Left ventricle myocardium inferior (tissue), 1 donor: ENCODE results near the gene CYP3A4. TPM values are rescaled to one million over a fixed set of nuclear protein-coding genes. Genes with fewer than 3 reads are reported as not detected.
"Not testable (repeated sequence)": the region's sequence is repeated elsewhere in the genome, so short reads cannot be mapped to it uniquely, and the experiment has no call there.

ENCODE experiments used
- DNase-seq: peaks from one replicate; pipeline ENCODE4 v3.0.0-alpha.2; 2020
- H3K27ac ChIP-seq: fragments of 200-600 bp; replicated peaks from 2 replicates; pipeline ENCODE4 v1.8.0; 2021
- H3K27me3 ChIP-seq: fragments of 200-600 bp; 2 replicates; pipeline ENCODE4 v1.8.0; 2021; ENCODE audit warnings: low read depth
- H3K36me3 ChIP-seq: fragments of 200-600 bp; 2 replicates; pipeline ENCODE4 v1.8.0; 2021
- H3K4me1 ChIP-seq: fragments of 200-600 bp; 2 replicates; pipeline ENCODE4 v1.8.0; 2021
- H3K4me3 ChIP-seq: fragments of 200-600 bp; 2 replicates; pipeline ENCODE4 v1.8.0; 2021; ENCODE audit warnings: mild to moderate bottlenecking, moderate library complexity
- H3K9me3 ChIP-seq: fragments of 200-600 bp; replicated peaks from 2 replicates; pipeline ENCODE4 v1.8.0; 2021
- intact Hi-C: fragments of 100-400 bp; cut with micrococcal nuclease; formaldehyde crosslinking; loops from one replicate; pipeline ENCODE4 v1.11.0; 2022
- total RNA-seq: library from RNA; stranded (reverse); fragmentation: NEBNext Ultra II Directional; extraction: Animal tissue kit (Norgen Biotek cat#: 25700); gene quantifications from one replicate; pipeline ENCODE4 v1.2.1, GENCODE V29; 2021
- TF ChIP-seq, protein P1 (sequence below): fragments of 200-600 bp; IDR thresholded peaks from 2 replicates; pipeline ENCODE4 v1.8.0; 2021; ENCODE audit warnings: antibody characterized with exemption, mild to moderate bottlenecking, borderline replicate concordance
- donor health status: DM: no; HTN: yes; CAD: no; lungs with severe emphysema.

CYP3A4 gene
- total RNA-seq, 1 donor from 2014 or later = not detected

DNA sequence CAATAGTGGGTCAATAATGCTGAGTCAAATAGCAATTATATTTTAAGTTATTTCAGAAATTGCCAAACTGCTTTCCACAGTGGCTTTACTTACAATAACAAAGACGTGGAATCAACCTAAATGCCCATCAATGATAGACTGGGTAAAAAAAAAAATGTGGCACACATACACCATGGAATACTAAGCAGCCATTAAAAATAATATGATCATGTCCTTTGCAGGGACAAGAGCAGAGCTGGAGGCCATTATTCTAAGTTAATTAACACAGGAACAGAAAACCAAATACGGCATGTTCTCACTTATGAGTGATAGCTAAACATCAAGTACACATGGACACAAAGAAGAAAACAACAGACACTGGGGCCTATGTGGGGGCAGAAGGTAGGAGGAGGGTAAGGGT, 15.0 kb upstream of the CYP3A4 start:
- TF ChIP-seq, protein P1, sequence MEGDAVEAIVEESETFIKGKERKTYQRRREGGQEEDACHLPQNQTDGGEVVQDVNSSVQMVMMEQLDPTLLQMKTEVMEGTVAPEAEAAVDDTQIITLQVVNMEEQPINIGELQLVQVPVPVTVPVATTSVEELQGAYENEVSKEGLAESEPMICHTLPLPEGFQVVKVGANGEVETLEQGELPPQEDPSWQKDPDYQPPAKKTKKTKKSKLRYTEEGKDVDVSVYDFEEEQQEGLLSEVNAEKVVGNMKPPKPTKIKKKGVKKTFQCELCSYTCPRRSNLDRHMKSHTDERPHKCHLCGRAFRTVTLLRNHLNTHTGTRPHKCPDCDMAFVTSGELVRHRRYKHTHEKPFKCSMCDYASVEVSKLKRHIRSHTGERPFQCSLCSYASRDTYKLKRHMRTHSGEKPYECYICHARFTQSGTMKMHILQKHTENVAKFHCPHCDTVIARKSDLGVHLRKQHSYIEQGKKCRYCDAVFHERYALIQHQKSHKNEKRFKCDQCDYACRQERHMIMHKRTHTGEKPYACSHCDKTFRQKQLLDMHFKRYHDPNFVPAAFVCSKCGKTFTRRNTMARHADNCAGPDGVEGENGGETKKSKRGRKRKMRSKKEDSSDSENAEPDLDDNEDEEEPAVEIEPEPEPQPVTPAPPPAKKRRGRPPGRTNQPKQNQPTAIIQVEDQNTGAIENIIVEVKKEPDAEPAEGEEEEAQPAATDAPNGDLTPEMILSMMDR = no peak
- no peaks in the 10 kb centered on the region for H3K4me1 ChIP-seq
- H3K36me3 ChIP-seq = no peaks in the 10 kb centered on the region
- H3K27me3 ChIP-seq = peaks cover 11% of the 10 kb centered on the region
- H3K4me3 ChIP-seq = no peak overlapping the region
- intact Hi-C loops = no loop called here
- no peak overlapping the region for H3K27ac ChIP-seq
- no peak for DNase-seq
- H3K9me3 ChIP-seq = peaks cover 16% of the 10 kb centered on the region

DNA sequence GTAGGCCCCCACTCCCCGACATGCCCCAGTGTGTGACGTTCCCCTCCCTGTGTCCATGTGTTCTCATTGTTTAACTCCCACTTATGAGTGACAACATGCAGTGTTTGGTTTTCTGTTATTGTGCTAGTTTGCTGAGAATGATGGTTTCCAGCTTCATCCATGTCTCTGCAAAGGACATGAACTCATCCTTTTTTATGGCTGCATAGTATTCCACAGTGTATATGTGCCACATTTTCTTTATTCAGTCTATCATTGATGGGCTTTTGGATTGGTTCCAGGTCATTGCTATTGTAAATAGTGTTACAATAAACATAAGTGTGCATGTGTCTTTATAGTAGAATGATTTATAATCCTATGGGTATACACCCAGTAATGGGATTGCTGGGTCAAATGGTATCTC, 11.9 kb upstream of the CYP3A4 start:
- intact Hi-C loops, H3K4me3 ChIP-seq, DNase-seq, H3K36me3 ChIP-seq, H3K4me1 ChIP-seq, H3K27me3 ChIP-seq, H3K27ac ChIP-seq: not testable (repeated sequence)
- peaks cover 16% of the 10 kb centered on the region for H3K9me3 ChIP-seq

DNA sequence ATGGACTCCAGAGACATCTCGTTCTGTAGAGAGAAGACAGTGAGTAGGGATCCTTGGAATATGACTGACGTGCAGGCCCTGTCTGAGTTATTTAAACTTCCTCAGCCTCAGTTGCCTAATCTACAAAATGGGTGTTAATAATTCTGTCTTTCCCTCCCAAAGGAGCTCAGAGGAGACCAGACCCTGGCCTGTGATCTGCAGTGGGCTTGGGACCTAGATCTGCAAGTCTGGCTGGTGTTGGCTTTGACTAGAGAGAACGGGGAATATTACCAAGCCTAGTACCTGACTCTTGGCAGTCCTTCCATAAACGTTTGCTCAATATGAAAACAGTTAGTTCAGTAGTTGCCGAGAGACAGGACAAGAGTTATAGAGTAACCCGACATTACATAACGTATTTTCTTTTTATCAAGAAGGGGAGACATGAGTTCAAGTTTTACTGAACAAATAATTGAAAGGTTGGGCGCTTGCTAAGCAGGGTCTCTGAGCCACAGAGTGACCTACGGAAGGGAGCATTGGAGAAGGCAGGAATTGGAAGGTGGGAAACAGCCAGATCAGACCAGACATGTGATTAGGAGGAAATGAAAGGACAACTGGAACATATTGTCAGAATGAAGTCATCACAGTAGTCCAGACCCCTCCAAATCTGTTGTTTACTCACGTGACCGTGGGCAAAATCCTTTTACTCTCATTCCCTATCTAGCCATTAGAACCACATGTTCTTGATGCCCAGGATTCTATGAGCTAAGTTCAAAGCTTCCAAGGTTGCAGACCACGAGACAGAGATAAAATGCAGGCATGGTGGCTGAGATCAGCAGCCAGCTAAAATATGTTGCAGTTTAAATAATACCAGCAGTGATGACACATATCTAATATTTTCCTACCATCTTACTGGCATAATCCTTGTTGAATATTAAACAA, 10.9 kb upstream of the CYP3A4 start:
- H3K4me1 ChIP-seq = no peaks in the 10 kb centered on the region
- H3K9me3 ChIP-seq = peaks cover 16% of the 10 kb centered on the region
- H3K27ac ChIP-seq = no peak overlapping the region
- peaks cover 4% of the 10 kb centered on the region for H3K27me3 ChIP-seq
- H3K36me3 ChIP-seq = no peaks in the 10 kb centered on the region
- no peak overlapping the region for H3K4me3 ChIP-seq
- no peak for DNase-seq
- TF ChIP-seq, protein P1 = no peak
- intact Hi-C loops = no loop called here

DNA sequence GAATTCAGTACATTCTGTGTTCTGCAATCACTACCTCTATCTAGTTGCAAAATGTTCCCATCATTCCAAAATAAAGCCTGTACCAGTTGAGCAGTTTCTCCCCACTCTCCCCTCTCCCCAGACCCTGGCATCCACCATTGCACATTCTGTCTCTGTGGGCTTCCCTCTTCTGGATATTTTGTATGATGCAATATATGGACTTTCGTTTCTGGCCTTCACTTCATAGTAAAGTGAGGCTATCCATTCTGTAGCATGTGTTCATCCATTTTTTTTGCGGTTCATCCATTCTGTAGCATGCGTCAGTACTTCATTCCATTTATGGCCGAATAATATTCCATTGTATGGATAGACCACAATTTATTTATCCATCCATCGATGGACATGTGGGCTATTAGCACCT, 9.5 kb upstream of the CYP3A4 start:
- intact Hi-C loops = no loop called here
- DNase-seq = no peak
- no peaks in the 10 kb centered on the region for H3K4me1 ChIP-seq
- TF ChIP-seq, protein P1 = no peak
- H3K36me3 ChIP-seq = no peaks in the 10 kb centered on the region
- no peak overlapping the region for H3K4me3 ChIP-seq
- peaks cover 10% of the 10 kb centered on the region for H3K9me3 ChIP-seq
- H3K27me3 ChIP-seq = peaks cover 4% of the 10 kb centered on the region
- no peak overlapping the region for H3K27ac ChIP-seq

DNA sequence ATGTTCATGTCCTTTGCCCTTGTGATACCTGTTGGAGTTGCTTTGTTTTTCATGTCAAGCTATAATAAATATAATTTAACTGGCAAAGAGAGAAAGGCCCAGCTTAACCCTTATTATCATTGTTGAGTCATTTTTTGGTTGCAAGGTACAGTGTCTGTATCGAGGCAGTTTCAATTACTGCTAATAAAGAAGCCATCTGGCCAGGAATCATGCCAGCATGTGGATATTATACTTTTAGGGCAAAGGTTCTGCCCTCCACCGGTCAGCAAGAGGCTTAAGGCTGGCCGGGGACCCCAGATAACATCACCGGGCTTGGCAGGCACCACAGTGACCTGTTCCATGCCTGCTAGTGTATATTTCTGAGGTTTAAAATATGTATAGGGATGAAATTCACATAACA, 9.0 kb upstream of the CYP3A4 start:
- Histone ChIP-seq H3K27me3 (peaks cover 4% of the 10 kb centered on the region), H3K27ac (no peak overlapping the region), H3K4me3 (no peak overlapping the region), H3K36me3 (no peaks in the 10 kb centered on the region), H3K9me3 (peaks cover 6% of the 10 kb centered on the region), H3K4me1 (no peaks in the 10 kb centered on the region)
- intact Hi-C loops = no loop called here
- TF ChIP-seq, protein P1 = no peak
- no peak for DNase-seq

DNA sequence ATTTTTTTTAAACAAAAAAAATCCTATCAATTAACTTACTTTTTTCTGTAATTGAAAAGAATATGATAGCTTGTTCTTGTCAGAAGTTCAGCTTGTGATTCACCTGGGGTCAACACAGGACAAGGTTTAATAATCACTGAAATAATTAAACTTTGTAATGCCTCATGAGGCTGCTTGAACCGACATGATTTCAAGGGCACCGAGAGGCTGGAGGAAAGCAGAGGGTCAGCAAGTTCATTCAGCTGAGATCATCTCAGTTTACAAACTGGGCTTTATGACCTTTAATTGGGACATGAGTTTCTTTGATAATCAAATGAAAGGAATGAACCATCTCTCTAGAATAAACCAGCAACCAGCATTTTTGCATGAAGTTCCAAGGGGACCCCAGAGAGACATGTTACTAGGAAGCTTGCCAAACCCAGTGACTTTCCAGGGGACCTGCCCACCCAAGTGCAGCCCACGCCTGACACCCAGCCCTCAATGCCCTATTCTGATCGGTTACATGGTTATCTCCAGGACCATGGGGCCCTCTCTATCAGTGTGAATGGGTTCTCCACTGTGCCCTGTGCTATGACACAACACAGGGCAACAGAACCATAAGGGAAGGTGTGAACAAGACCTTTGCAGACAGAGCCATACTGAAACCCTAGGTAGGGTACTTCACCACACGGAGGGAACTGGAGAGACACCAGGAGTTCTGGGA, 7.8 kb upstream of the CYP3A4 start:
- peaks cover 4% of the 10 kb centered on the region for H3K27me3 ChIP-seq
- H3K4me3 ChIP-seq = no peak overlapping the region
- no peaks in the 10 kb centered on the region for H3K4me1 ChIP-seq
- intact Hi-C loops = no loop called here
- TF ChIP-seq, protein P1 = no peak
- DNase-seq = no peak
- no peak overlapping the region for H3K27ac ChIP-seq
- no peaks in the 10 kb centered on the region for H3K9me3 ChIP-seq
- H3K36me3 ChIP-seq = no peaks in the 10 kb centered on the region
